NB4 (cell line): ENCODE measurements around the gene CGB7.

Source experiments
- POLR2A ChIP-seq: IDR thresholded peaks from 2 replicates; pipeline ENCODE4 v1.6.1; 2011; ENCODE audit warnings: mild to moderate bottlenecking; ENCODE audit not compliant: insufficient read length; ENCODE audit errors: extremely low read depth
- TF ChIP-seq, protein P1 (sequence below): IDR thresholded peaks from one replicate; pipeline ENCODE4 v1.5.1; 2012; ENCODE audit warnings: low read depth, low read length

DNA sequence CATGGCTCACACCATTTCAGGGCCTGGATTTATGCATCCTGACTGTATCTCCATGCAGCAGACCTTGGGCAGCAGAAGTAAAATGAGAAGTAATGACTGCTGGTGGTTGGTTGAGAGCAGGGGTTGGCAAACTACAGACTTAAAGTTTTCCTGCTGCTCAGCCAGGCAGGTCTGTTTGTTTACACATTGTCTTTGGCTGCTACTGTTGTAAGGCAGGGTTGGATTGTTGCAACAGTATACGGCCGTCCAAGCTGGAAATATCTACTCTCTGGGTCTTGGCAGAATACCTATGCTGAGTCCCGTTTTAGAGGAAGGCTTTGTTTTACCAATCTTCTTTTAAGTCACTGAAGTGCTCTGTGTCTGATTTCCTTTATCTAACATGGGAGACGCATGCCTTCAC, 41.2 kb upstream of the CGB7 start:
- TF ChIP-seq, protein P1, sequence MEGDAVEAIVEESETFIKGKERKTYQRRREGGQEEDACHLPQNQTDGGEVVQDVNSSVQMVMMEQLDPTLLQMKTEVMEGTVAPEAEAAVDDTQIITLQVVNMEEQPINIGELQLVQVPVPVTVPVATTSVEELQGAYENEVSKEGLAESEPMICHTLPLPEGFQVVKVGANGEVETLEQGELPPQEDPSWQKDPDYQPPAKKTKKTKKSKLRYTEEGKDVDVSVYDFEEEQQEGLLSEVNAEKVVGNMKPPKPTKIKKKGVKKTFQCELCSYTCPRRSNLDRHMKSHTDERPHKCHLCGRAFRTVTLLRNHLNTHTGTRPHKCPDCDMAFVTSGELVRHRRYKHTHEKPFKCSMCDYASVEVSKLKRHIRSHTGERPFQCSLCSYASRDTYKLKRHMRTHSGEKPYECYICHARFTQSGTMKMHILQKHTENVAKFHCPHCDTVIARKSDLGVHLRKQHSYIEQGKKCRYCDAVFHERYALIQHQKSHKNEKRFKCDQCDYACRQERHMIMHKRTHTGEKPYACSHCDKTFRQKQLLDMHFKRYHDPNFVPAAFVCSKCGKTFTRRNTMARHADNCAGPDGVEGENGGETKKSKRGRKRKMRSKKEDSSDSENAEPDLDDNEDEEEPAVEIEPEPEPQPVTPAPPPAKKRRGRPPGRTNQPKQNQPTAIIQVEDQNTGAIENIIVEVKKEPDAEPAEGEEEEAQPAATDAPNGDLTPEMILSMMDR, result no peak
- no peak for TF ChIP-seq POLR2A
